Measurements from ENCODE around the gene NEK10.

Gene NEK10

DNA sequence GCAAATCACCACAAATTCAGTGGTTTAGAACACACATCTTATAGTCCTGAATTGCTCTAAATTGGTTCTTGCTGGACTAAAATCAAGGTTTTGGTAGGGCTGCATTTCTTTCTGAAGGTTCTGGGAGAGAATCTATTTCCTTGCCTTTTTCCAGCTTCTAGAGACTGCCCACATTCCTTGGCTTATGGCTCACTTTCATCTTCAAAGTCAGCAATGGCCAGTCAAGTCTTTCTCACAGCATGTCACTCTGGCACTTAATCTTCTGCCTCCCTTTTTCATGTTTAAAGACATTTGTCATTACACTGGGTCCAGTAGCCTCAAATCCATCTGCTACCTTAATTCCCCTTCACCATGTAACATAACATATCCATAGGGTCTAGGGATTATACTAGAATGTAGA, 149.0 kb downstream of the NEK10 start:
- no peak for DNase-seq

DNA sequence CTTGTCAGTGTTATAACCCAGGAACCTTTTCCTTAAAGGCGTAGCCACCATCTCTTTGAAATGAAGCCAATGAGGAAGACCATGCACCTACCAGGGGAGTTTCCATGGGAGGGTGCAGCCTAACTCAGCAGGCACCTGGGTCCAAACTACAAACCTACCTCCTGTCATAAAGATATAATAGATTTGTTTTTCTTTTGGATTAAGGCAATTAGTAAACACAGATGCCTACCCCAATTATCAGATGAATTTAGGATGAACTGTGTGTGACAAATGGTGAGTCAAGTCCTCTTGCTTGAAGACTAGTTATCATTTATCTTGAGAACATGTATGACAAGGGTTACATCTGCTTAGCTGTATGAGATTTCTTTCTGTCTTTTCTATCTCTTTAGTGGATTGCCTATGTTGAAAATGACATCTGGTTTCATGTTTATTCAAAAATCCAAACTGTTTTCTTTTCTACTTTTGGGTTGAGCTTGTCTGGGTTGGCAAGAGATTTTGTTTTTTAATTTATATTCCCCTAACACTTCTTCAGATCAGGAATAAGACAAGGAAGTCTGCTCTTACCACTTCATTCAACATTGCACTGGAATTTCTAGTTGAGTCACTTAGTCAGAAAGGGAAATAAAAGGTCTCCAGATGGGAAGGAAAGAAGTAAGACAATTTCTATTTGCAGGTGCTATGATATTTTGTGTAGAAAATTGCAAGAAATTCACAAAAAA, 149.9 kb downstream of the NEK10 start:
- no peak for DNase-seq

DNA sequence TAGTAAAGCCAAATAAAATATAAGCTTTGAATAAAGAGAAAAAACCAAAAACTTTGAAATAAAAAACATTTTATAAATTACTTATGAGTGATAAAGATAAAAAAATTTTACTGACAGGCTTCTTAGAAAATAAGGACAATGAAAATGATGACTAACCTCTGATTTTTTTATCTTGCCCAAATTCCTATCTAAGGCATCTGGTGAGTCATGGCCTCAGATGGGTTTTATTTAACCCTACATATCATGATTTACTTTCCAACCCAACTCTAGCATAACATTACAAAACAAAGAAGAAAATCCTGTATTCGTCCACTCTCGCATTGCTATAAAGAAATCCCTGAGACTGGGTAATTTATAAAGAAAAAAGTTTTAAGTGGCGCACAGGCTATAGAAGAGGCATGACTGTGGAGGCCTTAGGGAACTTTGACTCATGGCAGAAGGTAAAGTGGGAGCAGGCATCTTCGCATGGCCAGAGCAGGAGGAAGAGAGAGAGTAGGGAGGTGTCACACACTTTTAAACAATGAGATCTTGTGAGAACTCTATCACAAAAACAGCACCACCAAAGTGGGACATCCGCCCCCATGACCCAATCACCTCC, 152.1 kb downstream of the NEK10 start:
- no peak for DNase-seq

DNA sequence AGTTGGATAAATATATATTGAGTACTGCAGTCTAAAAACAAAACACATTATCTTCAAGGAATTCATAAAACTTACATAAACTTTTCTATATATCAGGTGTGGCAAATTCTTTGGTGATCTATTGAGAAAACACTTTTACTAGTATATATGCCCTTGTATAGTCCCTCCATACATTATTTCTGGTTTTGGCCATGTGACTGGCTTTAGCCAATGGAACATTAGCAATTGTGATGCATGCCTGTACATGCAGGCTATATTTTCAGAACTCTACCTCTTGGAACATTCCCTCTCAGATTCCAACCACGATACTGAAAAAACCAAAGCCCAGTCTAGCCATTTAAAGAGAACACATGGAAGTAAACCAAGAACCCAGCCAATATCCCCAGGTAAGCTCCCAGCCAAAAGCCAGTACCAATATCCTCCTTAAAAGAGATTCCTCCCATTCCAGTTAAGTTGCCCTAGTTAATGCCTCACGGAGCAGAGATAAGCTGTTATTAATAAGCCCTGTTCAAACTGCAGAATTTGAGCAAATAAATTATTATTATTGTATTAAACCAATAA, 152.8 kb downstream of the NEK10 start:
- DNase-seq: no peak

DNA sequence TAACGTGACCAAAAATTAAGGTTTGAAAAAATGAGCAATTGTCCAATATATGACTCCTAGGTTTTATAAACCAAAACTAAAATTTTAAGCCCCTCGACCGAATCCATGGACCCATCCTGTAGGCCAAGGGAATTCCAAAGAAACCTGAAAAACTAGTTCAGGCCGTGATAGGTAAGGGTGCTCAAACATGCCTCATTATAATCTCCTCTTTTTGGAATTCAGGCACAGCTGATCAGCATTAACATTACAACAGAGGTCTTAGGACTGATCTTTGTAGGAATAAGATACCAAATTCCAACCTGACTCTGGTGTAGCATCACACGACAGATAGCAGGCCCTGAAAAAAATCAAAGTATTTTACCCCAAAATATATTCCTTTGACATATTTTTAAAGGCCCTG, 155.7 kb downstream of the NEK10 start:
- no peak for DNase-seq

DNA sequence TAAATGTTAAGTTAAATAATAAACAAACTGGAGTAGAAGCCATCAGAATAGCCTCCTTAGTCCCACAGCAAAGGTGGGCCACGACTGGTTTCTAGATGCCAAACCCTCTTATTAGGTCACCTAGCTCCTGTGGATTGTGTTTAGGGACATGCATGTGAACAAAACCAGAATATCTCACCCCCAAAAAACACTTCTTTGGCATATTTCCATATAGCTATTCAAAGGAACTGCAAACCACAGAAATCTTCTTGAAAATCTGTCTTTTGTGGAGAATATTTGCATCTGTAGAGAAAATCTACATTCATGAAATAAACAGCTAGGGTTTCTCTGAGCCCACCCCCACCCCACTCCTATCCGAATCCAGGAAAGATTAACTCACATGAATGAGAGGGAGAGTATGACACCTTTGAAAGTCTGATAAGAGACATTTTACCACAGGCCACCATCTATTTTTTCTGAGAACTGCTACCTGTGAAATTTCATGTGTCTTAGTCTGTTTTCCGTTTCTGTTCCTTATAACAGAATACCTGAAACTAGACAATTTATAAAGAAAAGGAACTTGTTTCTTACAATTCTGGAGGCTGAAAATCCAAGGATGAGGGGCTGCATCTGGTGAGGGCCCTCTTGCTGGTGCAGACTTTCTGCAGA, 159.4 kb downstream of the NEK10 start:
- no peak for DNase-seq

DNA sequence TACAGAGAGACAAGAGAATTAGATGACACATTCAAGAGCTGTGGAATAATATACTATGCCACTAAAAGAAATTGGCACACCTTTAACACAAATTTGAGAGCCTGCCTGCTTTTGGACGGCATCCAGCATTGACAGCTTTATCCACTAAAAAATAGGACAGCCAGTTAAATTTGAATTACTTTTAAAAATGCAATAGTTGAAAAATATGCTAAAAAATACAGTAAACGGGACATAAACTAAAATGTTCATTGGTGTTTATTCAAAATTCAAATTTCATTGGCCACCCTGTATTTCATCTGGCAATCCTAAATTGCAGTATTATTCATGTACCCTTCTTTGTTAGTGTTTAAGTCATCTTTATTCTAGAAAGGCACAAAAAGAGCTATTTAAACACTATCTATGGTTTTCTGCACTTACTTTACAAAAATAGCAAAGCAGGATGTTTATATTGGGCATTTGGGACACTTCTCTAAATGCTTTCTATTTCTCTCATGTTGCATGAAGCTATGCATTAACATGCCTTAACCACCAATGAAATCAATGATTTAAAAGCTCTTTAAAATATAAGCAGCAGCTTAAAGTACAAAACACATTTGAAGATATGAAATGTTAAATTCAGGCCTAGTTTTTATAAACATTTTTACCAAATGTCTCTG, 160.1 kb downstream of the NEK10 start:
- DNase-seq: no peak

DNA sequence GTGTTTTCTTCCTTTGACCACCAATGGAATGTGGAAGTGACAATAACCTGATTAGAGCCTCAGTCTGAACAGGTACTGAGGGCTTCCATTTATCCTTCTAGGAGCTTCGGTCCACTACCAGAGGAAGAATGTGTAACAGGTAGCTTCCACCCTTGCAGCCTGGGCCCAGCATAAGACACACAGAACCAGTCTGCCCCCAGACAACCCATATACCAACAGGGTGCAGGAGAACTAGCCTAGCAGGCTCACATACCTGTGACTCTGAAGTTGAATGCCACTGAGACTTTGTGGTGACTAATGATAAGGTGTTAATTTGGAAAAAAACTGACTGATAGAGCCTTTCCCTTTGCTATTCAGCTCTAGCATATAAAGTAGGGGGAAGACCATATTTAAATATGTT, 166.2 kb downstream of the NEK10 start:
- no peak for DNase-seq

DNA sequence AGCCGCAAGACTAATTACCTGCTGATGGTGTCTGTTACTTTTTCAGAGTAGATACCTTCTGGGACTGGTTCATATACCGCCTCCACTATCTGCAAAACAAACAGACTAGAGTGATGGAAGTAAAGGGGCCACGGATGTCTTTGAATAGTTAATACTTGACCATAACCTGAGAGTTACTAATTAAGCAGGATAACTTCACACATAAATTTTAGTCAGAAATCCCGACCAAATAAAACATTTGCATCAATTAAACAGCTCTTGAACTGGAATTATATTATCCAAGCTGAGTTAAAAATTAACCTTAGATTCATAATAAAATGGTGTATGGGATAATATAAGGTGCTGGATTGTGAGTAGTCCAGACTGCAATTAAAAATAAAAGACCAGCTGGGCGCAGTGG, 167.7 kb downstream of the NEK10 start:
- DNase-seq: no peak

DNA sequence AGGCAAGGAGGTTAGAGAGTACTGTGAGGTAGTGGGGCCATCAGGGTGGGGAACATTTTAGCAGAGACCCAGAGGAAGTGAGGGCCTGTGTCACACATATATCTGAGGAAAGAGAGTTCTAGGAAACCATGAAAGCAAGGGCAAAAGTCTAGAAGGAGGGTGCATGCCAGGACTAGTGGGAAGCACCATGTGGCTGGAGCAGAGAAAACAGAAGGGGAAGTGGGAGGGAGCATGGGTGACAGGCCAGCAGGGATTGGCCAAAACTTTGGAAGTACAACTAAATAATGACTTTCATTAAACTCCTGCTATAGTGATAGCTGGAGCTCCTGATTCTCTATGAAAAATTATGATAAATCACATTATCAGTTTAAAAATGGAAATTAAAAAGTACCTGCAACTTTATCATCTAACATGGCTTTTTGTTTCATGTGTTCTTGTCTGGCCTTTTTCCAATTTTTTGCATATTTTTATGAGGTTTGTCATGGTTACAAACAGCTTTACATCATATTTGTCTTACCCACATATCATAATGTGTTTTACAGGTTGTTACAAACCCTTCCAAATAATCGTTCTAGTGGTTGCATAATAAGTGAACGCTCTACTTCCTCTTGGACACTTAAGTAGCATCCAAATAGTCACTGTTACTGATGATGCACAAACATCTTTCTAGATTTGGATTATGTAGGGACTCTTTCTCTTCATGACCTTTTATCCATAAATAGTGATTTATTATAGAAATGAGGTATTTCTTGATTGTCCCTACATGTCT, 168.3 kb downstream of the NEK10 start:
- DNase-seq: no peak

DNA sequence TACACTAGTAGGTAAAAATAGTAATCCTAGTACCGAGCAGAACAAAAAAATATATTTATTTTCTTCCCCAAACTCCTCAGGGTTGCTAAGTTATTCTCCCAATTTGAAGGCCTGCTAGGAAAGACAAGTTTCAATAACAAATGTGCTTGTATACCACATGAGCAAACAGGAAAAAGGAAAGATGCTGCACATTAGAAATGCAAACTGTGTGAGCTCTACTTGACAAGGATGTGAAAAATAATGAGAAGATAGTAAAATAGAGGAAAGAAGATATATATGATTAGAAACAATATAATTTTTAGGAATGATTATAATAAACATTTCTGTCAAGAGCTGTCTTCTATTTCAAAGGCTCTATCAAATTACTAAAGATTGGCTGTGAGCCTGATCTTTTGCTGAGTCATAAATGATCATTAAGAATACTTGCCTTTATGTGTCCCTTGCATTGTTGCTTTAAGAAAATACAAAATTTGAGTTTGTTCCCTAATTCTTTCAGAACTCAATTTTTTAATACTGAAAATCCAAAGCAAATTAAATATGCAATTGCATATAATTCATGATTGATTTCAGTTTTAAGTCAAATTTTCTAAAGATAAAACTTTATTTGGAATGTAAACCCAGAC, 174.2 kb downstream of the NEK10 start:
- DNase-seq: no peak

DNA sequence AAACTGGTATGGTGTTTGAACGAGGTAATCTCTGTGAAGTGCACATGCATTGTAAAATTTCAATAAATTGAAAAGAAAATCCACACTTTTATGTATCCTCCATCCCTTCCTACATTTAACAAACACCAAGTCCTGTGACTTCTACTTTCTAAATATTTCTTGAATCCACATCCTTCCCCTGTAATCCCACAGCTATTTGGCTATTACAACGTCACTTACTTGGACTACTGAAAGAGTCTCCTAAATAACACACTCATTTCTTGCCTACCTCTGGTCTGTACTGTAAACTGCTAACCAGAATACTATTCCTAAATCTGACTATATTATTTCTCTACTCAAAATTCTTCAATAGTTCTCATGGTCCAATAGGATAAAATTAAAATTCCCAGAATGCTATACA, 176.1 kb downstream of the NEK10 start:
- no peak for DNase-seq

DNA sequence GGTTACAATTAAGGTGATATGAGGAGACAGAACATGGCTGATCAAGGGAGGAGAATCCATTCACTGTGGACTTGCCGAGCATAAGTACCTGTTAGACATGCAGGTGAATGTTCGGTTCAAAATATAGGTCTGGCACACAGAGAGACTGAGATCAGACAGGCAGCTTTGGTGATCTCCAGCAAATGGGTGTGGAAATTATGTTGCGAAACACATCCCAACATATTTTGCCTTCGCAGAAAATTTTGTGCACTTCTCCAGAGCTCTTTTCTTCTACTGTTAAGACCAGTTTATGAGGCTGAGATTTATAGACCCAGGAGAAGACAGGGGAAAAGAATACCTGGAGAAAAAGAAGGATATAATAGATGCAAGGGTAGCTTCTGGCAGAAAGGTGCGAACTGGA, 183.2 kb downstream of the NEK10 start:
- DNase-seq: no peak

DNA sequence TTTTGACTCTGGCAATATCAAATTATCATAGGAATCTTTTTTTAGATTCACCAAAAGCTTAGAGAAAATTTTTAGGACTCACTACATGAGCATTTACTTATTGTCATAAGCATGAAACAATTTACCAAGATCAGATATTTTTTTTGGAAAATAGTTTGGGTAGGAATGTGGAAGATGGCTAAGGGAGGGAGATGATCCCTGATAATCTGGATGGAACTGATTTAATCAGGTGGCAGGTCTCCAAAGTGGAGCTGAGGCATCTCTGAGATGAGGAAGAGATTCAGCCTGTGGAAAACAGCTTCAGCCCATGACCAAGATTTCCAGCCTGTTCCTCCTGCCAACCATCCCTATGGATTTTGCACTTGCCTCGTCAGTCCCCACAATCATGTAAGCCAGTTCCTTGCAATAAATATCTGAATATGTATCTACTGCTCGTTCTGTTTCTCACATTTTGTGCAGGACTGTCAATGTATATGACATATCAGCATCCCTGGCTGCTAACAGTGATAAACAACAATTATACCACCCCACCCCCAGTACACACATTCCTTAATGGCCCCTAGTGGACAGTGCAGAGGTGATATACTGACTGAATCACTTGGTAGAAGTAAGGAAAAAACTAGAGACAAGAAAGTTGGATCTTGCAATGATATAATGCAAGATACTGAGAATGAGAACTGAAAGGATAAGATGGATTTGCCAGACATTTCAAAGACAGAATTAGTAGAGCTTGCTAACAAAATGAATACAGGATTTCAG, 183.8 kb downstream of the NEK10 start:
- no peak for DNase-seq

DNA sequence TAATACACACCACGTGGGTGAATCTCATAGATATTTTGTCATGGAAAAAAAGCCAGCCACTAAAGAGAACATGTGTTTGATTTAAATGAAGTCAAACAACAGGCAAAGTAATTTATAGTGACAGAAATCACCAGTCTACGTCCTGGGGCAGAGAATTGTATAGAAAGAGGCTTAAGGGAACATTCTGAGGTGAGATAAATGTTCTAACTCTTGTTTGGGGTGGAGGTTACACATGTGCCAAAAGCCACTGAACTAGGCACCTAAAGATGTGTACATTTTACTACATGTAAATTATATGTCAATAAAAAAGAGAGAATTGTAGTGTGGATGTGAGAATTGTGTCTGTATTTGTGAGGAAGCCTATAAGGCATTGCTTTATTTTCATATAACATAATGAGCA, 184.9 kb downstream of the NEK10 start:
- DNase-seq: no peak

DNA sequence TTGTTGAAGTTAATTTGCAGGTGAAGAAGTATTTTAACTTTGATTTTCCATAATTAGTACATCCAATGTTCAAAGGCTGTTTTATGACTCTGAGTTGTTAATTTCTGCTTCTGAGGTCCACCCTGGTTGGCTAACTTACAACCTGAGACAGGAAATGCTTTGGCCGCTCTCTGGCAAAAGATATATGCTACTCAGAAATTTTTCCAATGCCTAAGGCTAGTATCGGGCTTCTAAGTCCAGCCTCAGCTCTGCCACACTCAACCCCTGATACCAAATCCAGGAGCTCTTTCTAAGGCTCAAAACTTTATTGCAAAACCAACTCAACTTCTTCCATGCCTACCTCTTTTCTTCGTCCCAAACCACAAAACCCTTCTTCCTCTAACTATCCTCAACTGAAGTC, 192.9 kb downstream of the NEK10 start:
- no peak for DNase-seq

DNA sequence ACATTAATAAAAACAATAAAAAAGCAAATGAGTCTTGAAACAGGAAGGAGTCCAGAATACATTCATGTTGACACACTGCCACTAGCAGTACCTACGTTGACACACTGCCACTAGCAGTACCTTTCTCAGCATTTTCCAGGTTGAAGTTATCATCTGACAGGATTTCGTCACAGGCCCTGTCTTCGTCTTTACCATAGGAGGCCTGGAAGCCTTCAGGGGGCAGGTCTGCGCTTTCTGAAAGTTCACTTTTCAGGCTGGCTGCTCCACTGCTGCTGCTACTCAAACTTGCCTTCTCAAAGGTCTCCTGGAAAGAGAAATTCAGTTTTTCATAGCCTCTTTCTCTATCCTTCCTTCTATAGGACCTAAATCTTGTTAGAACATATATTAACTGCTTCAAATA, 194.7 kb downstream of the NEK10 start:
- no peak for DNase-seq

DNA sequence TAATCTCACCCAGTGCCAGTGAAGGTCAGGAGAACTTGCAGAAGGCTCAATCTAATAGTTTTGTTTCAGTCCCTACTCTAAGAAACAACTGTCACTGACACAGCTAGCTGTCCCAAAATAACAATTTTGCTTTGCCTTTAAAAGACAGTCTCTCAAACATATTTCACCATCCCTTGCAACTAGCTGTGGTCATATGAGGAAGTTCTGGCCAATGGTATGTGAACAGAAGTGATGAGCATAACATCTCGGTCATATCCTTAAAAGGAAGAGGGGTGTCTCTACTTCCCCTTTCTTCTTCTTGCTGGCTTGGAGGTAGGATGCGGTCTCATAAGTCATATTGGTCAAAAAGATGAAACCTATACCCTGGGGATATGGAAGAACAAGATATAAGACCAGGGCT, 198.1 kb downstream of the NEK10 start:
- DNase-seq: no peak

DNA sequence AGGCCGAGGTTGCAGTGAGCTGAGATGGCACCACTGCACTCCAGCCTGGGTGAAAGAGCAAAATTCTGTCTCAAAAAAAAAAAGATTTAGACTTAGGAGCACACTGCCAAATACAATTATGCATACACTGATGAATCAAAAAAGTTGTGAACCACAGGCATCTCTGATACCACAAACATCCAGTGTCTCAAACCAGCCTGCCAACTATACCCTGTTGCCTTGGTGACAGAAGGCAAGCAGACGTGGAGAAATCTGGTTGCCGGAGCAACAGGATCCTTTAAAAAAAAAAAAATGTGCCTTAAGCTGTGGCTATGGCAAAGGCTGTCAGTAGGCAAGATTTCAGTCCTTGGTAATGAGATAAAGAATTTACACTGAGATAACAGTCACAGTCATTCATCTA, 202.3 kb downstream of the NEK10 start:
- no peak for DNase-seq

DNA sequence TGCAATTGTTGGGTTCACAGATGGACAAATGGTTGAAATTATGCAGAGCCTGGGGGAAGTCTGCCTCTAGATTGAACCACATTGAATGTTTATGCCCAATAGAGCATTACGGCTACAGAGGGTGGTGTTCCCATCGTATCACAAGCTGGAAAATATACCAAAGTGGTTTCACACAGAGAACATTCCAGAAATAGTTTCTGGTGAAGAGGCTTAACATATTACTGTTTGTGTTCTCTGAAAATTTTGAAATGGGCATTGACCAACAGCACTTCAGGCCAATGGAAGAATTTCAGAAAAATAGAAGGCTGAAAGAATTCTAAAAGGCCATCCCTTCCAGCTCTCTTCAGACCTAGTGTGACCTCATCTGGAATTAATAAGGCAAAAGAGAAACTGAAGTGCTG, 203.9 kb downstream of the NEK10 start:
- DNase-seq: no peak

DNA sequence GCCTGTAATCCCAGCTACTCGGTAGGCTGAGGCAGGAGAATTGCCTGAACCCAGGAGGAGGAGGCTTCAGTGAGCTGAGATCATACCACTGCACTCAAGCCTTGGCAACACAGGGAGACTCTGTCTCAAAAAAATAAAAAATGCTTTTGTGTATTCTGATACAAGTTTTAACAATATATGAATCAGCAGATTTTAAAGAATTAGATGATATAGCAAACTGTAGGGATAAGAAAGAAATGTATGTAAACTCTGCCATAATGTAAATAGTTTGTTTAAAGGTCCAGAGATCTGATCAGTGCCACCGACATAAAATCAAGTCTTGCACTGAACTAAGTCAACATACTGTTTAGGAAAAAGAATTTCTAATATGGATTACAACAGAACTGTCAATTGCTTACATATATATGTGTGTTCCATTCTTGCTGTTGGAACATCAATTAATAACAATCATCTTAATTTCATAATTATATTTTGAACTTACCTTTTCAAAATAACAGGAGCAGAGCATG, 208.3 kb downstream of the NEK10 start:
- DNase-seq: no peak

DNA sequence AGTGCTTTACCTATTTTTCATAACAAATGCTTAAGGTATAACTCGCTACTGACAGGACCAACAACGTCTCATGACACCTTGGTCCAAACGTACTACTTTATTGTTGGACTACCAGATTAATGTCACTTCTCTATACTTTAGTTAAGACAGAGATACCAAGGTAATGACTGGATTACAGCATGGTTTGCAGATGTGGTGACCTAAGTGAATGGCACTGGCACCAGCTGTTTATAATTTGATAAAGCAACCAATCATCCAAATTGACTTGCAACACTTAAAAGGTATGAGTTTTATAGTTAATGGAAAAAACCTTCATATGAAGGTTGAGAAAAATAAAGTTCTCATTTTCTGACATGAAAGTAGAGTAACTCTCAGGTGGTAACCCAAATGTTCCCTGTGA, 209.0 kb downstream of the NEK10 start:
- no peak for DNase-seq

Measured in NCI-H510A treated with DMSO at 0.1 percent for 48 hours (cell line).